DMS153 (cell line): ENCODE results near the gene OR5F1.

Source experiments
- DNase-seq: peaks from one replicate; lab custom pipeline; 2025; lab: John Stamatoyannopoulos, UW

The OR5F1 gene

DNA sequence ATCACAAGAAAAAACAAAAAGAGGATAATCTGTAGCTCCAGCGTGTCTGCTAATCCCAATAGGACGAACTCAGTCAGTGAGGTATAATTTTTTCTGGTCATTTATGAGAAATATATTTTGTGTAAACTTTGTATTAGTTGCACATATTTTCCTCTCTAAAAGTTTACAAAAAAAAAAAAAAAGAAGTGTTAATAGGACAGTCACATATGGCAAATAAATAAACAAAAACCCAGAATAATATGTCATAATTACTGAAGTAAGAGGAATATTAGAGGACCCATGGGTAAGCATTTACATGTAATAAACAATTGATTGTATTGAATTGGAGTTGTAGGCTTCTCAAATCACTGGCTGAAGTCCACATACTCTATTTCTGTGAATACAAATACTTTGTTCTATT, at the start of gene OR5F1:
TSS of gene OR5F1 (minus strand) at position 101 of the 400 bp plus-strand sequence. CDS start at position 101, 0 bp downstream.
- no peak for DNase-seq

DNA sequence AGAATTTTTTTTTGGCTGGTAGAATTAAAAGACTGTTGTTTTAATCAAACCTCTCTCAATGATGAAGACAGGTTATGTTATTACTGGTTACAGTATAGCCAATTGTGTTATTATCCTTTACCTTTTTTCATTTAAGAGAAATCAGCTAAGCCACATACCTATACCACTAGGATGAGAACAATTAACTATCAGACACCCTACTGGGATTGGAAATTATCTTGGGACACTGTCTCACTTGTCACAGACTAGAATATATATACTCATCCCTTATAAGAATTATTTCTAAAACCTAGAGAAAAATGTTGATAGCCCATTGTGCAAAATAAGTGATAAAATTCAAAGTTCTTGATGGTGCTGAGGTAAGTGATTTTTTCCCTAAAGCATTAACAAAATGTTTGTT, 32.9 kb upstream of the OR5F1 start, which contains the start of gene OR5AS1:
TSS of gene OR5AS1 (plus strand) at position 301 of the 400 bp plus-strand sequence. CDS start 2,765 bp downstream, outside the sequence.
- DNase-seq, result no peak

DNA sequence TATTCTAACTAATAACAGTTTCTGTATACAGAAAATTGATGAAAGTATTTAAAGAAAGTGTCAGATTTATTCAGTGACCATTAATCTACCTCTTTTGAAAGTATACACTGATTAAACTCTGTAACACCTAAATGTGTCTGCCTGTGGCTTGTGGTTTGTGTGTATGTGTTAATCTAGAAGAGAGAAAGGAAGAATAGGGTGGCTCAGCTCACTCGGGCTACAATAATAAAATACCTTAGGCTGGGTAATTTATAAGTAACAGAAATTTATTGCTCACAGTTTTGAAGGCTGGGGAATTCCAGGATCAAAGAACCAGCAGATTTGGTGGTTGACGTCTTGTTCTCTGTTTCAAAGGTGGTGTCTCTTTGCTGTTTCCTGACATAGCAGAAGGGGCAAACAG, 19.4 kb upstream of the OR5F1 start:
- DNase-seq, result no peak

DNA sequence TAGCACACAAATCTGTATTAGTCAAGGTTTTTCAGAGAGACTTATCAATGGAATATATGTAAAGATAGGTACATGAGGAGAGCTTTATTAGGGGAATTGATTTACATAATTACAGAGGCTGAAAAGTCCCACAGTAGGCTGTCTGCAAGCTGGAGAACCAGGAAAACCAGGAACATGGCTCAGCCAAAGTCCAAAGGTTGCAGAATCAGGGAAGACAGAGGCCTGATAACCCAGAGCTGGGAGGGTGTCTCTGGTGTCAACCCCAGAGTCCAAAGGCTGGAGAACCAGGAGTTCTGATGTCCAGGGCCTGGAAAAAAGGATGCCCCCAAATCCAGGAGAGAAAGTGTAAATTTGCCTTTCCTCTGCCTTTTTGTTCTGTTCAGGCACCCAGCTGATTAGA, 16.3 kb upstream of the OR5F1 start:
- DNase-seq, result no peak

DNA sequence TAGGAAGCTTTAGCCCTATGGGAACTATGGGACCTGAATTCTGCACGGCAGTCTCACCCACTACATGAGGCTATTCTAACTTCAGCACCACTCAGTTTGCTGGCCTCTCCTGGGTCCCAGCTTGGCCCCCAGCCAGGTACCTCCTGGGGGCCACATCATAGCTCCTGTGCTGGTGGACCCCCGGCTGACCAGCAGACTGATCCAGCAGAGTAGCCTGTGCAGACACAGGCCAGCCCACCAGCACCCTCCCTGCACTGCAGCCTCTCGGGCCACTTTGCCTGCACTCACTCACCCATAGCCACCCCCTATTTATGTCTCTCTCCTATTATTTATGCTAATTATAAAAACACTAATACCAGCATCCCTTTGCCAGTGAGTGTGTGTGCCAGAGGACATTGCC, 23.5 kb downstream of the OR5F1 start:
- no peak for DNase-seq

DNA sequence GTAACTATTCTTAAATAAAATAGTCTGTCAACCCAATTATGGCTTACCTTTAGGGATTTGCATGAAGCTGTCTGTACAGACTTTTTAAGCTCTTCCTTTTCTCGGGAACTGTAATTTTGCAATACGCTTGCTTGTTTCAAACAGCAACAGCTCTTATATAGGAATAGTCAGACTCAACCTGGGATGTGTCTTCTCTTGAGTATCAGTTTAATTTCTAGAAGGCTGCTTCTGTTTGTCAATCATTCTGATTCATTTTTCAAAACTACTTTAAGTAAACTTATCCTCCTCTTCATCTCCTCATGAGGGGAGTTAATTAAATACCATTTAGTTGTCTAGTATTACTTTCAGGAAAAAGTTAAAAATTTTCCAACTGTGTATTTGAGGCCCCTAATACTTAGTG, 24.6 kb downstream of the OR5F1 start, which contains the start of gene OR10AG1:
TSS of gene OR10AG1 (minus strand) at position 101 of the 400 bp plus-strand sequence. CDS start at position 63, 38 bp downstream.
- DNase-seq, result no peak

DNA sequence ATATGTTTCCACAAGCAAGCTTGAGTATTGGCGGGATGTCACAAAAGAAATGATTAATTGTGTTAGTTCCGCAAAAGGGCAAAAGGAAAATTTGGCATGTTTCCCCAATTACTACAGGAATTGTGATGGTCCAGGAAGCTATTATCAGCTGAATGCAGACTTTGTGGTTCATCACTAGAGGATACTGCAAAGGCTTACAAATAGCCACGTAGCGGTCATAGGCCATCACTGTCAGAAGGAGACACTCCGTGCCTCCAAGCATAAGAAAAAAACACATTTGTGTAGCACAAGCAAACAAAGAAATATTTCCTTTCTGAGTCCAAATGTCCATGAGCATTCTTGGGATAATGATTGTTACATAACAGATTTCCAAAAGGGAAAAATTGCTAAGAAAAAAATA, 26.5 kb downstream of the OR5F1 start:
- DNase-seq, result no peak

DNA sequence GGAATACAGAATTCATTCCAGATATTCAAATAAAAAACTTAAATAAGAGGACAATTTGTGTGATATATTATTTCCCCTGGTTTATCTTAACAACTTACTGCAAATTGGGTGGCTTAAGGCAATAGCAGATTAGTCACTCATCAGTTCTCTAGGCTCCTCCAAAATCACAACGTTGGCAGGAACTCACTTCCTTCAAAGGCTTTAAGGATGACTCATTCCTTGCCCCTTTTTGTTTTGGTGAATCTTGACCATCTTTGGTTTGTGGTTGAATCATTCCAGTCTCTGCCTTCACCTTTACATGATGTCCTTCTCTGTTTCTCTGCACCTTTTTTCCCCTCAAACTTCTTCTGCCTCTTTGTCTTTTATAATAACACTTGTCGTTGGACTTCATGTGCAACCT, 28.0 kb downstream of the OR5F1 start:
- DNase-seq, result no peak

DNA sequence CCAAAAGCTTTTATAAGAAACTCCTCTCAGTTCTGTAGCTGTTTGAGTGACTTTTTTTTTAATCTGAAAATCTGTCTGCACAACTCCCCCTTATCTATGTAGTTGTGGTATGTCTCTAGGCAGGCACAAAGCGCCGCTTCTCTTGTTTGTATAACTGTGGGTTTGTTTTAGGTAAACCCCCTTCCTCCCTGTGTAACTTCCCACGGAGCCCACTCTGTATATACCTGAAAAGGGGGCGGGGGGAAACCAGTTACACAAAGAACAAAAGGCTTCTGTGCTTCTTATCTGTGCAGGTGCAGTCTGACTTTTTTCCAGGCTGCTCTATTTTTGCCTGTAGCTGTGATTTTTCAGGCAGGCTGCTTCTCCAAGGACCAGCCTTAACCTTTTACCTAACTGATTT, 37.9 kb downstream of the OR5F1 start:
- no peak for DNase-seq

DNA sequence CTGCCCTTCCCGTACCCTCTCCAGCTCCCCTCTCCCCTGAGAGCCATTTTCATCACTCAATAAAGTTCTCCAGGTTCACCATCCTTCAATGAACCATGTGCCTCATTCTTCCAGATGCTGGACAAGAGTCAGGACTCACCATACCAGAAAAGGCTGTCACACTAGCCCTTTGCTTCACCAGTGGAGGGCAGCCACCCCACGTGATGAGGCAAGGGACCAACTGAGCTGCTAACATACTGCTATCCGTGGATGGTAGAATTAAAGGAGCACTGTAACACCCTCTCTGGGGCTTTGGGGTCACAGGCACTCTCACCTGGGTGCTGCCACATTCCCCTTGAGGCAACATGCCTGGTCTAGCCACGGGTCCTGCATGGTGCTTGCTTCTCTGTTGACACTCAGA, 45.1 kb downstream of the OR5F1 start:
- DNase-seq, result peak; percentile 0
